Subcutaneous abdominal adipose tissue (tissue), 5 donors: Measurements from ENCODE around the gene LARGE1.
"Not testable (repeated sequence)": the region's sequence is repeated elsewhere in the genome, so short reads cannot be mapped to it uniquely, and the experiment has no call there.

Source experiments
- H3K27ac ChIP-seq: one replicate; pipeline ENCODE4 v1.7.0; 2013; ENCODE audit warnings: low read depth, mild to moderate bottlenecking, inconsistent platforms, low read length, moderate library complexity
- H3K27me3 ChIP-seq, 5 donors: one replicate each; pipeline ENCODE4 v1.7.0; 2013; ENCODE audit warnings: low read length in 5 of 5, inconsistent platforms in 1 of 5; ENCODE audit not compliant: control insufficient read depth in 5 of 5, insufficient read depth in 4 of 5
- H3K36me3 ChIP-seq, 5 donors: one replicate each; pipeline ENCODE4 v1.7.0; 2013; ENCODE audit warnings: low read length in 5 of 5; ENCODE audit not compliant: control insufficient read depth in 5 of 5, insufficient read depth in 5 of 5
- H3K4me1 ChIP-seq, 5 donors: one replicate each; pipeline ENCODE4 v1.7.0; 2013; ENCODE audit warnings: low read length in 5 of 5, mild to moderate bottlenecking in 3 of 5, moderate library complexity in 1 of 5; ENCODE audit not compliant: control insufficient read depth in 5 of 5, insufficient read depth in 5 of 5
- H3K4me3 ChIP-seq, 5 donors: one replicate each; pipeline ENCODE4 v1.7.0; 2013; ENCODE audit warnings: low read length in 5 of 5, low read depth in 1 of 5
- H3K9ac ChIP-seq, 5 donors: one replicate each; pipeline ENCODE4 v1.7.0; 2013; ENCODE audit warnings: low read length in 5 of 5, mild to moderate bottlenecking in 4 of 5, moderate library complexity in 3 of 5
- H3K9me3 ChIP-seq, 5 donors: one replicate each; pipeline ENCODE4 v1.7.0; 2013; ENCODE audit warnings: low read length in 5 of 5; ENCODE audit not compliant: control insufficient read depth in 5 of 5
- donor health status: healthy.
- donor health status: healthy.
- donor health status: healthy.
- donor health status: healthy.
- donor health status: healthy.

LARGE1 gene

DNA sequence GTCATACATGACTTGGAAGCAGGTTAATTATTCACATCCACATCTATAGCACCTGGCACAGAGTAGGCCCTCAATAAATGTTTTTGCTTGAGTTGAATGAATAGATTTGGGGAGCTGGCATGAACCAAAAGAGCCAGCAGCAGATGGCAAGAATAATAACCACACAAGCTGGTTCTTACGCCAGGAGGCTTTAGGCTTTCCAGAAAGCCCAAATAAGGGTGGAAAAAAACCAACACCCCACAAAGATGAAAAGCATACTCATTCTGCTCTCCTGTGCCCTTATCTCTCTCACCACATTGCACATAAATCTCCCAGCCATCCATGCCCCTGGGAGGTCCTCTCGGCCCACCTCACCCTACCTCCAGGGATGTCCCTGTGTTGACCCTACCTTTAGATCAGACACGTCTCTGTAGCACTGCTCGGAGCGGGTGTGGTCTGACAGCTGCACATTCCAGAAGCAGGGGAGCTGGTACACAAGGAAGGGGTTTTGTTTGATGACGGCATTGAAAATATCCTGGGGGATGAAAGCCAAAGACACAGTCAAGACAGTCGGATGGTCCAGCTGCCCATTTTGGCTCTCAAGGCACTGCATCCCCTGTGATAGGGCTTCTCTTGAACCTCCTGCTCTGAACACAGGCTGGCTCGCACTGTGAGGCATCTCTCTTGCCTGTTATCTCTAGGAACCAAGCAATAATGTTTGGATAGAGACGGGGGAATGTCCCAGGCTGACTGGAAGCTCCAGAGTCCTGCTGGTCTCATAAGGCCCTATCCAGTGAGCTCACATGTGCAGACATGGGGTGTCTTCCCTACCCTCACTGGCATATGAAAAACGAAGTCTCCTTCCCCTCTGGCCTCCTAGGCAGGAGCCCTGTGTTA lies 538.5 kb downstream of the LARGE1 start:
- Histone ChIP-seq H3K27ac (no peak overlapping the region), H3K36me3 (peaks cover 8 to 19% (median 15%) of the 10 kb centered on the region in 5 donors)

DNA sequence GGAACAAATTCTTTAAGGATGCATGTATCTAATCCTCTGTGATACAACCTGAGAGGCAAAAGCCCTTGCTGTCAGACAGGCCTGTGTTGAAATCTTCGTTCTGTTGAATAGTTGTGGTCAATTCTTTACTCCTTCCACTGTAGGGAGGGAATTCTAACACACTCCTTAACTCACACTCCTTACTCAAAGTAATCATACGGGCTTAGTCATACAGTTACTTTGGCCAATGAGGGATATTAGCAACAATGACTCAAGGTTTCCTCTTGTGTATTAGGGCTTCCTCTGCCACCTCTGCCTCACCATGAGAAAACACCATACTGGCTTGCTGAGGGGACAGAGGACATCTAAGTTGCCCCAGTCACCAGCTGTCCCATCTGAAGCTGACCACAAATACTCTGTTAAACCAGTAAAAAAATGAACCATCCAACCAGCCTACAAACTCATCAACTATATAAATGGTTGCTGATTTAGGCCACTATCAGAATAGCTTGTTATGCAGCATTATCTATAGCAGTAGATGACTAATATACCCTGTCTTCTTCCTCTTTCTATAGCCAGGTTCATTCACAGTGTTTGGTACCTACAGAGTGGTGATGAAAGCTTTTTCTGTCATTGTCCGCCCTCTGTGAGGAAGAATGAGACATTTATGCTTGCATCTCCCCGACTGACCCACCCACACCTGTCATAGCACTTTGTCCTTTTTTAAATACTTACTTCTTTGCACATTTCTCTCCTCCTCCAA lies 539.3 kb downstream of the LARGE1 start:
- Histone ChIP-seq H3K4me3 (no peak overlapping the region), H3K27ac (no peak overlapping the region), H3K36me3 (peaks cover 8 to 19% (median 15%) of the 10 kb centered on the region in 5 donors), H3K4me1 (no peaks in the 10 kb centered on the region), H3K9ac (no peak overlapping the region), H3K27me3 (no peaks in the 10 kb centered on the region), H3K9me3 (peaks cover 0 to 13% (median 6%) of the 10 kb centered on the region in 5 donors)

More for the DNA sequence above, 538.5 kb downstream of the LARGE1 start:
- Histone ChIP-seq H3K9me3 (peaks cover 0 to 13% (median 6%) of the 10 kb centered on the region in 5 donors), H3K4me3 (no peak overlapping the region), H3K9ac (no peak overlapping the region), H3K27me3 (no peaks in the 10 kb centered on the region), H3K4me1 (no peaks in the 10 kb centered on the region)

DNA sequence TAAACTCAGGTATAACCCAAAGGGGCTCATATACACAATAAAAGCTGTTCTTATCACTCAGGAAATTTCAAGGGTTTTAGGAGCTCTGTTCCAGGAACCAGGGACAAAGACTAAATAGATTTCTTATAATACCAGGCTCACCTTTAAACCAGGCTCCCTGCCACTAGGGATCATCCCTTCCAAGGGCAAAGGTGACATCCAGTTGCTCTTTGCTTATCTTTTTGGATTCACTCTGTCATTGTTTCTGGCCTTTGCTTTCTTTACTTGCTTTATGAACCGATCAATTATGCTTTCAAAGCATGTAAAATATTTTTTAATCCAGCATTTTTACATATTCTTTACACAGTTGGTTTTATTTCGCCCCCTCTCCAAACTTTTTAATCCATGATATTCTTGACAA lies 540.4 kb downstream of the LARGE1 start:
- H3K27ac ChIP-seq: no peak overlapping the region
- no peak overlapping the region for H3K4me3 ChIP-seq
- H3K9me3 ChIP-seq: peaks cover 0 to 13% (median 6%) of the 10 kb centered on the region in 5 donors
- H3K9ac ChIP-seq: no peak overlapping the region
- H3K4me1 ChIP-seq: no peaks in the 10 kb centered on the region
- H3K27me3 ChIP-seq: no peaks in the 10 kb centered on the region
- H3K36me3 ChIP-seq: peaks cover 8 to 19% (median 15%) of the 10 kb centered on the region in 5 donors

DNA sequence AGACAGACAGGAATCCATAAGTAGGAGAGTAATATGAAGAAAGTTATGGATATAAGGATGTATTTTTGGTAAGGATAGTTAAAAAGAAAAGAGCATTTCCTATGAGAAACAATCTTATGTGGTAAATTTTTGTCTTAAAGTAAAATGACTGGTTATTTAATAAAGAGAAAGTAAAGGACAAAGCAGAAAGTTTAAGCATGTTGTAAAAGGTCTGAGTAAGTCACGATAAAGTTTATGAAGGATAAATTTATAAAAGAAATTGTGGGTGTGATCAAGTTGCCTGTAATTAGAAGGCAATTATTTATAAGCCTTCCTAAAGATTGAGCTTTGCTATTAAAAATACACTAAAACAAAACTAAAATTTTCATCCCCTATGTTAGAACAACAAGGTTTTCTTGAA lies 547.4 kb downstream of the LARGE1 start:
- H3K9me3 ChIP-seq: peaks cover 0 to 5% (median 4%) of the 10 kb centered on the region in 5 donors
- H3K4me3 ChIP-seq: no peak overlapping the region
- H3K4me1 ChIP-seq: no peaks in the 10 kb centered on the region
- H3K27me3 ChIP-seq: no peaks in the 10 kb centered on the region
- no peaks in the 10 kb centered on the region for H3K36me3 ChIP-seq
- H3K9ac ChIP-seq: no peak overlapping the region
- no peak overlapping the region for H3K27ac ChIP-seq

DNA sequence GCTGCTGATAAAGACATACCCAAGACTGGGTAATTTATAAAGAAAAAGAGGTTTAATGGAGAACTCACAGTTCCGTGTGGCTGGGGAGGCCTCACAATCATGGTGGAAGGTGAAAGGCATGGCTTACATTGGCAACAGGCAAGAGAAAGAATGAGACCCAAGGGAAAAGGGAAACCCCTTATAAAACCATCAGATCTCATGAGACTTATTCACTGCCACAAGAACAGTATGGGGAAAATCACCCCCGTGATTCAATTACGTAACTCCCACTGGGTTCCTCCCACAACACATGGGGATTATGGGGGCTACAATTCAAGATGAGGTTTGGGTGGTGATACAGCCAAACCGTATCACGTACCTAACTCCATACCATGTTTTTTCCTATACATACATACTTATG lies 557.0 kb downstream of the LARGE1 start:
- not testable (repeated sequence) for H3K4me1 ChIP-seq, H3K4me3 ChIP-seq, H3K27ac ChIP-seq, H3K27me3 ChIP-seq, H3K9ac ChIP-seq, H3K9me3 ChIP-seq, H3K36me3 ChIP-seq

DNA sequence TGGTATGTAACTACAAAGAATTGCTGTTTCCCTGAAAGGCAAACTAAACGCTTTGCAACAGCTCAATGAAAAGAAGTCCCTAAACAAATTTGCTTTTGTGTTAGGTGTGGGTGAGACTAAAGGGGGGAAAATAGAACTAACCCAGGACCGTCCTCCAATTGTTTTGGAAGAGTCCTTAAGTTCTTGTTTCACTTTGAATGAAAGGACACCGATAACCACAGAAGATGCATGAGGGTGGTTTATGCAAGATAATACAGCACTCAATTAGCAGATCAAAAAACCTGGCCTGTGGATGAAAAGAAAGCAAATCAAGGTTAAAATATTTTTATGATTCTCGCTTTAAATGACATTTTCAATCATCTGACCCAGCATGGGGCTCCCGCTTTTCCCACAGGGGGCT lies 557.6 kb downstream of the LARGE1 start:
- Histone ChIP-seq H3K36me3 (no peaks in the 10 kb centered on the region), H3K27me3 (no peaks in the 10 kb centered on the region), H3K4me3 (no peak overlapping the region), H3K27ac (no peak overlapping the region), H3K9ac (no peak overlapping the region), H3K4me1 (peaks cover 0 to 4% (median 0%) of the 10 kb centered on the region in 5 donors), H3K9me3 (no peaks in the 10 kb centered on the region)

DNA sequence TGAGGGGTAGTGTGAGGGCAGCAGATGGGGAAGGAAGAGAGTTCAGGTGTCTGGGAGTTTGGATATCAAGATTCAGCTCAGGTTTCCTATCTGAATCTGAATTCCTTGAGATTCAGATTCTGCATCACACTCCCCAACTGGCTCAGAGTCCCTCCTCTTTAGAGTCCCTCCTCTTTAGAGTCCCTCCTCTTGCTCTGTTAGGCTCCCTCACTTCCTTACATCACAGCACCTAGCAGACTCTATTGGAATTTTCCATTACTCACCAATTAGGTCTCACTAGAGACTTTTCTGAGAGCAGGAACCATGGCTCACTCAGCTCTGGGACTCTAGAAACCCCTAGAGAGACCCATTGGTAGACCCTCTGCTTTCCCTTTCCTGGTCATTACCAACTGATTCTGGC lies 558.7 kb downstream of the LARGE1 start:
- Histone ChIP-seq H3K4me3 (no peak overlapping the region), H3K27ac (no peak overlapping the region), H3K9ac (no peak overlapping the region), H3K27me3 (no peaks in the 10 kb centered on the region), H3K4me1 (peaks cover 0 to 4% (median 0%) of the 10 kb centered on the region in 5 donors), H3K9me3 (no peaks in the 10 kb centered on the region), H3K36me3 (no peaks in the 10 kb centered on the region)

DNA sequence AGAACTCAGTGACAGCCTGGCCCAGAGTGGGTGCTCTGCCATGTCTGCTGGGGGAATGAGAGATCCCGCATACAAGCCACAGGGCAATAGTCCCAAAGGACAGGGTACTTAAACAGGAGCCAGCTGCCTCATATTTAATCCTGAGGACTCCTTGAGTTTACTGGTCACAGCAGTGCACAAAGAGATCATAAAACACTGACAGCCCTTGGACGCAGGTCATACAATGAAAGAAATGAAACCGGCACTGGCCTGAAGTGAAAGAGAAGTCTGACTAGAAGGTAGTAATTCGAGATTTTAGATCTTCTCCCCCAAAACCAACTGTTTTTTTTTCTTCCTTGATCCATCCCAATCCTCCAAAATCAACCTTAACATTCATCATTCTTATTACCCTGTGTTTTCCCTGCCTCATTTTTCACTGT lies 562.3 kb downstream of the LARGE1 start:
- H3K9me3 ChIP-seq: no peaks in the 10 kb centered on the region
- H3K27me3 ChIP-seq: no peaks in the 10 kb centered on the region
- no peak overlapping the region for H3K9ac ChIP-seq
- H3K27ac ChIP-seq: no peak overlapping the region
- H3K4me1 ChIP-seq: peaks cover 0 to 4% (median 0%) of the 10 kb centered on the region in 5 donors
- no peaks in the 10 kb centered on the region for H3K36me3 ChIP-seq
- no peak overlapping the region for H3K4me3 ChIP-seq

DNA sequence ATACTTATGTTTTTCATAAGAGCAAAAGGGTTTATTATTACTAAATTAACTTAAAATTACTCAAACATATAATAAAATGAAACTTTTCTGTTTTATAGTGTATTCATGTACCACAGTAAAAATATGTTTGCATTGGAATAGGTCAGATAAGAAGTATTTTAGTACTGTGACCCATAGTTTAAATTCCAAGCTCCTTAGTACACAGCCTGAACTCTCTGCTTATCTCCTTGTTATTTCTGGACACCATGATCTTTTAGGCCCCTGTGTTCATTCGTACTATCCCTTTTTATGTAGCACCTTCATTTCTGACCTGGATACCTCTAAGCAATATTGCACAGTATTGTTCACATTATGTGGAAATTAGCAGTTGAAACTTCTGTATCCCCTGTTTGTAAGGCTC lies 565.3 kb downstream of the LARGE1 start:
- no peak overlapping the region for H3K4me3 ChIP-seq
- H3K27ac ChIP-seq: no peak overlapping the region
- H3K9ac ChIP-seq: no peak overlapping the region
- H3K9me3 ChIP-seq: peaks cover 0 to 8% (median 0%) of the 10 kb centered on the region in 5 donors
- H3K4me1 ChIP-seq: no peaks in the 10 kb centered on the region
- no peaks in the 10 kb centered on the region for H3K27me3 ChIP-seq
- H3K36me3 ChIP-seq: peaks cover 0 to 3% (median 0%) of the 10 kb centered on the region in 5 donors

DNA sequence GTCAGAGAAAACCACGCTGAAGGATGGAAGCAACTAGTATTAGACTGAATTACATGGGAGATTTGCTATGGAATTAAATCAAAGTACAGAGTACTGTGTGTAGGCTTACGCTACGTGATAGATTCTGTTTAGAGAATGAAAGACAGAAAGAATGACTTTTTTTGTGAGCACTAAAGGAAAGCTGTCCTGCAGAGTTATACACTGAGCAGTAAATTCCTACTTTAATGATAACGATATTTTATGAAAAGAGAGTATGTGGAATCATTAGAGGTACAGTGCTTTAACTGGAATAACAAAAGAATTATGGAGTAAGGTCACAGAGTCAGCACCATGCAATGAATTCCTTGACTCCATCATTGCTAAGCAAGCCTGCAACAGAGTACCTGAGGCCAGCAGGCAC lies 566.8 kb downstream of the LARGE1 start:
- Histone ChIP-seq H3K9me3 (peaks cover 0 to 8% (median 0%) of the 10 kb centered on the region in 5 donors), H3K27me3 (no peaks in the 10 kb centered on the region), H3K27ac (no peak overlapping the region), H3K36me3 (peaks cover 0 to 3% (median 0%) of the 10 kb centered on the region in 5 donors), H3K9ac (no peak overlapping the region), H3K4me1 (no peaks in the 10 kb centered on the region), H3K4me3 (no peak overlapping the region)
